Psoas muscle (tissue), 8 donors: ENCODE results near the gene ADAMTS16. TPM values are rescaled to one million over a fixed set of nuclear protein-coding genes. Genes with fewer than 3 reads are reported as not detected.

Source experiments
- ATAC-seq, 4 donors: fragments of 200-7000 bp; cut with Tn5 transposase; one replicate each; pipeline ENCODE4 v1.9.1; 2020; ENCODE audit warnings: moderate library complexity in 3 of 4, mild to moderate bottlenecking in 2 of 4
- DNase-seq, 2 donors: peaks; one replicate each; pipeline ENCODE4 v3.0.0-alpha.2; 2020
- H3K27ac ChIP-seq: fragments of 200-600 bp; one replicate; pipeline ENCODE4 v1.8.0; 2022
- H3K27me3 ChIP-seq, 3 donors: fragments of 200-600 bp in 1 of 3; one replicate each; pipeline versions ENCODE4 v1.6.1 to v1.8.0; 2013 to 2022; ENCODE audit warnings: low read length in 2 of 3, mild to moderate bottlenecking in 2 of 3, moderate library complexity in 1 of 3; ENCODE audit not compliant: insufficient read depth in 3 of 3
- H3K36me3 ChIP-seq, 2 donors: fragments of 200-600 bp in 1 of 2; one replicate each; pipeline versions ENCODE4 v1.6.1 to v1.8.0; 2013 to 2022; ENCODE audit warnings: low read depth in 1 of 2, mild to moderate bottlenecking in 1 of 2, moderate library complexity in 1 of 2; ENCODE audit not compliant: insufficient read depth in 1 of 2
- H3K4me1 ChIP-seq: fragments of 200-600 bp; one replicate; pipeline ENCODE4 v1.8.0; 2022
- H3K4me3 ChIP-seq: fragments of 200-600 bp; one replicate; pipeline ENCODE4 v1.8.0; 2022; ENCODE audit warnings: mild to moderate bottlenecking
- H3K9me3 ChIP-seq: fragments of 200-600 bp; one replicate; pipeline ENCODE4 v1.8.0; 2022
- CTCF ChIP-seq: fragments of 200-600 bp; IDR thresholded peaks from one replicate; pipeline ENCODE4 v1.8.0; 2022; ENCODE audit warnings: antibody characterized with exemption
- WGBS, 3 donors: extraction: QIAGEN DNeasy Blood & Tissue Kit; methylation state at CpG; one replicate each; pipeline versions ENCODE4 v1.1.6 to v1.1.7; 2013; 5-methylcytosine and 5-hydroxymethylcytosine counted together
- intact Hi-C, 2 donors: fragments of 100-400 bp; cut with DNase I; formaldehyde crosslinking; loops; one replicate each; pipeline versions ENCODE4 v1.11.0 to v1.14.2; 2022
- polyA plus RNA-seq, 3 donors: library from polyadenylated mRNA; stranded (reverse); fragments of 200-250 nt; gene quantifications; one replicate each; pipeline ENCODE4 v1.2.3, GENCODE V29; 2013
- total RNA-seq, 4 donors: library from RNA; stranded (reverse); fragmentation: NEBNext Ultra II Directional in 2 of 4; extraction: Animal tissue kit (Norgen Biotek cat#: 25700) in 2 of 4; gene quantifications; one replicate each; pipeline versions ENCODE4 v1.2.1 to v1.2.4, GENCODE V29; 2021 to 2023
- donor health status: healthy with polysubstance abuse.
- donor health status: DM: no; HTN: no; CAD: no; lungs with moderate emphysema.
- donor health status: Bipolar disorder and iron deficiency.
- donor health status: healthy.
- donor health status: DM: yes; HTN: yes; CAD: no.
- donor health status: DM: no; HTN: no; CAD: no.
- donor health status: DM: no; HTN: no; CAD: no.
- donor health status: DM: yes; HTN: yes; CAD: no.

The ADAMTS16 gene
- total and polyA plus RNA-seq, 7 donors: 0.01 to 0.27 (median 0.06) TPM; not detected in 1

- no peak for TF ChIP-seq CTCF
- no peak overlapping the region for H3K4me3 ChIP-seq
- no peaks in the 10 kb centered on the region for H3K27me3 ChIP-seq
- DNase-seq (no peak), ATAC-seq (no peak)
- 85 to 88% (median 86%) methylated on average over 8 of the region's 8 CpGs for WGBS, 3 donors
- no peaks in the 10 kb centered on the region for H3K36me3 ChIP-seq
- peaks cover 9% of the 10 kb centered on the region for H3K4me1 ChIP-seq
- H3K27ac ChIP-seq: no peak overlapping the region
- intact Hi-C loops: no loop called here
- no peaks in the 10 kb centered on the region for H3K9me3 ChIP-seq
Observed at GRCh38 chr5:5327126-5327525, 187.0 kb downstream of the ADAMTS16 start.

- no peaks in the 10 kb centered on the region for H3K9me3 ChIP-seq
- H3K27ac ChIP-seq: no peak overlapping the region
- intact Hi-C loops: no loop called here
- H3K36me3 ChIP-seq: no peaks in the 10 kb centered on the region
- no peak for TF ChIP-seq CTCF
- ATAC-seq (no peak), DNase-seq (no peak)
- 75 to 80% (median 80%) methylated on average over 4 of the region's 4 CpGs for WGBS, 3 donors
- H3K27me3 ChIP-seq: no peaks in the 10 kb centered on the region
- peaks cover 18% of the 10 kb centered on the region for H3K4me1 ChIP-seq
- no peak overlapping the region for H3K4me3 ChIP-seq
Observed at GRCh38 chr5:5330728-5331452, 190.8 kb downstream of the ADAMTS16 start.

DNA sequence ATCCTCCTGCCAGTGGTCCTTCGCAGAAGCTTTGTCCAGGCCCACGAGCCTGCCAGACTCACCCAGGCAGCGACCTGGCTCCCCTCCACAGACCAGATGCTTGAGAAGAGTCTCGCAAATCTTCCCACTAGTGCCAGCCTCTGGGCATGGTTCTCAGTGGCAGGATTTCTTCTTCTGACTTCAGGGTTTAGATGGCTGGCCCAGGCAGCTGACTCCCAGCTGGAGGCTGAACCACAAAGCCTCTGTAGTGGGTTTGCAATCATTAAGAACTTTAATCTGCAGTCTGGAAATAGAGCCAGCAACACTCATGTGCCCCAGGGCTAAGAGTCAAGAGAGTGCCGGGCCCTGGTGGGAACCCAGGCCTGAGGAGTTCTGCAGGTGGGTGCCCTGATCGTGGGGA lies 191.7 kb downstream of the ADAMTS16 start:
- Histone ChIP-seq H3K27ac (peak overlapping the region; percentile 32), H3K36me3 (no peaks in the 10 kb centered on the region), H3K4me1 (peaks cover 23% of the 10 kb centered on the region), H3K27me3 (no peaks in the 10 kb centered on the region), H3K9me3 (no peaks in the 10 kb centered on the region), H3K4me3 (no peak overlapping the region)
- intact Hi-C loops: no loop called here
- ATAC-seq: peak in 3 of 4 donors; percentile 48 to 66 (median 65)
- no peak for TF ChIP-seq CTCF
- DNase-seq: no peak
- WGBS, 3 donors: 39 to 50% (median 46%) methylated on average over 6 of the region's 6 CpGs

GRCh38 chr5:5332287-5332686 lies 192.2 kb downstream of the ADAMTS16 start:
- no peak overlapping the region for H3K4me3 ChIP-seq

More at GRCh38 chr5:5332287-5332686, 192.2 kb downstream of the ADAMTS16 start:
- no peak for ATAC-seq
- Histone ChIP-seq H3K9me3 (no peaks in the 10 kb centered on the region), H3K36me3 (no peaks in the 10 kb centered on the region), H3K4me1 (peaks cover 23% of the 10 kb centered on the region), H3K27me3 (no peaks in the 10 kb centered on the region), H3K27ac (peak overlapping the region; percentile 32)
- TF ChIP-seq CTCF: no peak
- 77 to 87% (median 81%) methylated on average over 4 of the region's 4 CpGs for WGBS, 3 donors
- no peak for DNase-seq
- intact Hi-C loops: no loop called here
